GM18507 (cell line): ENCODE measurements around the gene SLC2A5.
"Not testable (repeated sequence)": the region's sequence is repeated elsewhere in the genome, so short reads cannot be mapped to it uniquely, and the experiment has no call there.

ENCODE experiments used
- DNase-seq: peaks from one replicate; pipeline ENCODE4 v3.0.0; 2011; ENCODE audit warnings: low read depth; ENCODE audit not compliant: insufficient read length; ENCODE audit errors: extremely low spot score
- FAIRE-seq: peaks from 2 replicates; lab custom pipeline; 2011; peaks lifted over from hg19 to GRCh38; lab: Jason Lieb, UNC

Gene SLC2A5

DNA sequence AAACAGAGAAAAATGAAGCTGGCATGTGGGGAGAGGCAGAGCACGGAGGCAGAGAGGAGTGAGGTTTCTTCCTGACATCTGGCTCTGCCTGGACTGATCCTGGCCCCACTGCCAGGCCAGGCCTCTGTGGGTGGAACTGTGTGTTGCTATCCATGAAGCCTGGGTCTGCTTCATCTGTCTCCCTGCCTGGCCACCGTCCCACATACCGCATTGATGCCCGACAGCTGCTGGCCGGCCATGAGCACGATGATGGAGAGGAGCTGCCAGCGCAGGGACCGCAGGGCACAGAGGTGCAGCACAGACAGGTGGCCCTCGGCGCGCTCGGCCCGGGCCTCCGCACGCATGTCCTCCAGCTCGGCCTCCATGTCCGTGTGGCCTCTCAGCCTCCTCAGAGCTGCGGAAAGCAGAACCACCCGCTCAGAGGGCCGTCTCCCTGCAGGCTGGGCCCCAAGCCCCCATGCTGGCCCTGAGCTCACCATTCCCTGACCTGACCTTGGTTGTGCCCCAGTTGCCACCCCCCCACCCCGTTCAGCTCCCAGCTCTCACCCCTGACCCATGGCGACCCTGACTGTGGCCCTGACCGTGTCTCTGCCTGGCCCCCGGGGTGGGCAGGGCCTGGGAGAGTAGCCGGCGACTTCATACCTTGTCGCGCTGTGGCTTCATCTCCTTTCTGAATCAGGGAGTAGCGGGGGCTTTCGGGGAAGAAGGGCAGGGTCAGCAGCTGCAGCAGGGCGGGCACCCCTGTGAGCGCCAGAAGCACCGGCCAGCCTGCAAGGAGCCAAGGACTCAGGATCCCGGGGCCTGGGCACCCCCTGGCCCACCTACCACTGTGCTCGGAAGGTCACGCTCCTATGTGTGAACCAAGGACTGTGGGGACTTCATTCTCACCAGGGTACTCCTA, 54.7 kb downstream of the SLC2A5 start:
- DNase-seq (no peak), FAIRE-seq (no peak)

DNA sequence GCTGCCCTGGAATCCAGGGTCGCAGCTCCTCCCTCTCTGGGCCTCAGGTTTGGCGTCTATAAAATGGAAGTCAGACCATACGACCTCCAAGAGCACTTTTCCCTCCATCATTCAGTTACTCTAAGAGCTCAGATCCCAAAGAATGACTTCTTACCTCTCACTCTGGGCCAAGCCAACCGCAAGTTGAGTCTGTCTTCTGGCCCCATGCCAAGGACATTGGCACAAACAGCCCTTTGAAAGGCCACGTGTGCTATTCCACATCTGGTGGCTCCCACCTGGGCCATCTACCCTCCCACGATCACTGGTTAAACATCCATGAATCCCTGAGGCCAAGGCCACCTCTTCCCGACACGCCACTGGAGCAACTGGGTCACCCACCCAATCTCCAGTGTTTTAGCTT, 55.6 kb downstream of the SLC2A5 start:
- FAIRE-seq: no peak
- no peak for DNase-seq

- FAIRE-seq (peak; percentile 62), DNase-seq (no peak)
Measured at GRCh38 chr1:9010781-9011323, 58.6 kb downstream of the SLC2A5 start.

DNA sequence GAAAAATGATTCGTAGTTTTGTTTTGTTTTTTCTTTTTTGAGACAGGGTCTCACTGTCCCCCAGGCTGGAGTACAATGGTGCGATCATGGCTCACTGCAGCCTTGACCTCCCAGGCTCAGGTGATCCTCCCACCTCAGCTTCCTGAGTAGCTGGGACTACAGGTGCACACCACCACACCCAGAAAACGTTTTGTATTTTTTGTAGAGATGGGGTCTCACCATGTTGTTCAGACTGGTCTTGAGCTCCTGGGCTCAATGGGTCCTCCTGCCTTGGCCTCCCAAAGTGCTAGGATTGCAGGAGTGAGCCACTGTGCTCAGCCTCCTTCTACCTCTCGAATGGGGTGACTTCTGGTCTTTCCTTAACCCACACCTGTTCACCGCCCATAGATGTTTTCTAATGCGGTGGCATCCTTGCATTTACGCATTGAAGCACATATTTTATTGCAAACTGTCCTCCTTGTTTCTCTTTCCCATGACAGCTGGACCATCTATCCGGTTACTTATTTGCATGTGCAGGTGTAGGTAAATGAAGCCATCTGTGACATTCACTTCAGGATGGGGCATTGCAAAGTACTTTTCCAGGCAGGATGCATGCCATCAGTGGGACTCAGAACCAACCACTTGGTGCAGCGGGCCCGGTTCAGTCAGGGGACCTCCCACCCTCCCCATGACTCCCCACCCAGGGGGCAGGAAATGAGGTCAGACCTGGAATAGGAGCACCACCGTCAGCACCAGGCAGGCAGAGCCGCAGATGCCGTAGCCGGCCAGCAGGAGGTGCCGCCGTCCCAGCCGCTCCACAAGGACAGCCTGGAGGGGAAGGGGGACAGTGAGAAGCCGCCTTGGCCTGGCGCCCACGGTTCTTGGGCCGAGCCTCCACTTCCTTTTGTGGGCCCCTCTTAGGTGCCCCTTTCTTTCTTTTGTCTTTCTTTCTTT, 59.7 kb downstream of the SLC2A5 start:
- peak; percentile 41 for FAIRE-seq

GRCh38 chr1:9008236-9008635, 61.2 kb downstream of the SLC2A5 start:
- no peak for FAIRE-seq
- DNase-seq: no peak

More for the DNA sequence above, 59.7 kb downstream of the SLC2A5 start:
- DNase-seq: peak; percentile 46

DNA sequence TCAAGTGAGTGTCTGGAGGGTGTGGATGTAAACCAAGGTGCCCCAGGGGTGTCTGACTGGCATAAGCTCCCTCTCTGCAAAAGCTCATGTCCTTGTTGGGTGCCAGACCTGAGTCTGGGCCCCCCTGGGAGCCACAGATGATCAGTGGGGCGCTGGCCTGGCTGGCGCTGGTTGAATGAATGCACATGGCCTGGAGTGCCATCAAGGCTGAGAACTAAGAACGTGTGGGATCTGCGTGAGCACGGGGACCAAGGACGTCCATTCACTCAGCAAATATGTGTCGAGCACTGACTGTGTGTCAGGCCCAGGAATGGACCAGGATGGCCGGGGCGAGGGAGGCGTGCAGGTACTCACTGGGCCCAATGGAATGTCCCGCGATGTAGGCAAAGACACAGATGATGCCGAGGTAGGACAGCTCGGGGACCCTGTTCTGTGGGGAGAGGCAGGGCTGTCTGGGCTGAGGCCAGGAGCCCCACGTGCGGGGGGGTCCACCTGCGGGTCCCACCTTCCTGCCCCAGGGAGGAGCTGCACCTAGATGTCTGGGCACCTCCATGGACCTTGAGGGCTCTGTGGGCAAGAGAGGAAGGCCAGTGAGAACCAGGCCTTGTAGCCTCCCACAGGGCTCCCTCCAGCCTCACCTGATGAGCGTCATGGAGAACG, 62.3 kb downstream of the SLC2A5 start:
- no peak for DNase-seq
- no peak for FAIRE-seq

DNA sequence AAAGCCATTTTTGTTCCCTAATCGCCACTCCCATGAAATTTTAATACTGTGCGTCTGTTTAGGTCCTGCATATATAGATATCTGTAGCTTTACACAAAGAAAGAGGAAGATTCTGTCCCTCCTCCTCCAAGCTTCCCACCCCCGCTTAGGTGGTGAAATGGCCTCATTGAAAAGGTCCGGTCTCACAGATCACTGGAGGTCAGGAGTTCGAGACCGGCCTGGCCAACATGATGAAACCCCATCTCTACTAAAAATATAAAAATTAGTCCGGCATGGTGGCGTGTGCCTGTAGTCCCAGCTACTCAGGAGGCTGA, 64.1 kb downstream of the SLC2A5 start:
- DNase-seq (no peak), FAIRE-seq (no peak)

DNA sequence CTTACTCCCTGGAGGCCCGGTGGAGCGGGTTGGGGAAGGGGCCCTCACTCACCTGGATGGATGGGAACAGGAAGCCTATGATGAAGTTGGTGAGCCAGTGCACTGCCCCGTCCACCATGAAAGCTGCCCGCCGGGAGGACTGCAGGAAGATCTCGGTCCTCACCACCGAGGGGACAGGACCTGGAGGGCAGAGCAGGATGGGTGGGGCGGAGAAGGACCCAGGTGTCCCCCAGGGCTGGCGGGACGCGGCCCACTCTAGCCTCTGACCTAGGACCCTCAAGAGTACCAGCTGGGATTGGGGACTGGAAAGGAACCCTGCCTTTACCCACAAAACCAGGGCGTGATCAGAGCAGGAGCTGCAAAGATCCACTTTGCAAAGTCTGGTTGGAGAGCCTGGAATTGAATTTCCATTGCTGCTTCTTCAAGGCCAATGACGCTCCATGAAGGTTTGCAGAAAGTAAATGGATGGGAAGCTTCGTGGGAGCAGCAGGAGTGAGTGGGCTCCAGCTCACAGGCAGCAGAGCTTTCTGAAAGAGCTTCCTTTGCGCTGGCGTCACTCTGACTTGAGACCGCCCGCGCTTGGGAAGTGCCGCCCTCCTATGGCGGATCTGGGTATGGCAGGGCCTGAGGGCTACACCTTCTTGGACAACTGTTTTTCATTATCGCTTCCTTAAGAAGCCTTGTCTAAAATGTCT, 64.6 kb downstream of the SLC2A5 start:
- FAIRE-seq (peak; percentile 24), DNase-seq (peak; percentile 72)

DNA sequence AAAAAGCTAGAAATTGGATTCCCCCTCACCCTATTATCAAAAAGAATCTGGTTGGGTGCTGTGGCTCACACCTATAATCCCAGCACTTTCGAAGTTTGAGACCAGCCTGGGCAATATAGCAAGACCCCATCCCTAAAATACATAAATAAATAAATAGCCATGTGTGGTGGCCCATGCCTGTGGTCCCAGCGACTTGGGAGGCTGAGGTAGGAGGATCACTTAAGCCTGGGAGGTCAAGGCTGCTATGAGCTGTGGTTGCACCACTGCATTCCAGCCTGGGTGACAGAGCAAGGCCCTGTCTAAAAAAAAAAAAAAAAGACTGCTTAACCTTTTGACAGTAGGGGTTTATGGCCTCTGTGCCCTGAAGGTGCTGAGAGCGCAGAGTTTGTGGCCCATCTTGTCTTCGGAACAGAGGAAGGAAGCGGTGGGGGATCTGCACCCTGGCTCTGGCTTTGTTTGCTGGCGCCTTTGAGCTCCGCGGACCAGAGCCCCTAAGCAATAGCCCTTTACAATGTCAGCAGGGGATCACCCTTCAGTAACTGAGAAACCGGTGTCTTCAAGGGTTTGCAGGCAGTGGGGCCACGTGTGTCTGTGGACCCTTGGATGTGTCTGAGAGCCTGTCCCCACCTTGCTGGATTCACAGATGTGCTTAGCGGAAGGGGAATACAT, 65.3 kb downstream of the SLC2A5 start:
- FAIRE-seq (no peak), DNase-seq (no peak)

GRCh38 chr1:9002215-9002560, 67.2 kb downstream of the SLC2A5 start:
- FAIRE-seq, DNase-seq: not testable (repeated sequence)

GRCh38 chr1:9001534-9002214, 67.8 kb downstream of the SLC2A5 start:
- DNase-seq, FAIRE-seq: not testable (repeated sequence)

DNA sequence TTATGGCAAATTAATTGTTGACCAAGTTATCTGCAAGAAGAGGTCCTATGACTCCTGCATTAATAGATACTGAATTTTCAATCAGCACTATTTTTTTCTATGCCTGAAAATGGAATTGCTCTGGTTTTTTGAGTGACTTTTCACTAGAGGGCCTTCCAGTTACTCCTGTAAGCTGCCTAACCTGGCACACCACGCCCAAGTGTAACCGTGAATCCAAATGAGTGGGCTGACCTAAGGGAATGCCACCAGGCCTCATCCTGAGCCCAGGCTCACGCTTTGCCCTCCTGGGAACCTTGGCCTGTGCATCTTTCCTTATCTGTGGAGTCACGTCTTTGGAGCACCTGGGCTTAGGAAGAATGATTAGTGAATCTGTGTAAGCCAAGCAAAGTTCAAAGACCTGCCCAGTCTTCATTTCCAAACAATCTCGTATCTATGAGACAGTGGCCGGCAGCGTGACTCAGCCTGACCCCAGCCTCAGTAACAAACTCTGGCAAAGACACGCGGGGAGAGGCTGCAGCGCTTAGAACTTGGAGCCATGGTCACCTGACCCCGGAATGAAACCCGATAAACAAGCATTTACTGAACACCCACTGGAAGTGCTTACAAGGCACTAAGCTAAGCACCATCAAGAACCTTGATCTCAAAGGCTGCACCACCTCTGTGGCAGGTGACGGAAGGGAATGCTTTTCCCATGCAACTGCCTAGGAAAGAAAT, 75.3 kb downstream of the SLC2A5 start:
- not testable (repeated sequence) for FAIRE-seq, DNase-seq

DNA sequence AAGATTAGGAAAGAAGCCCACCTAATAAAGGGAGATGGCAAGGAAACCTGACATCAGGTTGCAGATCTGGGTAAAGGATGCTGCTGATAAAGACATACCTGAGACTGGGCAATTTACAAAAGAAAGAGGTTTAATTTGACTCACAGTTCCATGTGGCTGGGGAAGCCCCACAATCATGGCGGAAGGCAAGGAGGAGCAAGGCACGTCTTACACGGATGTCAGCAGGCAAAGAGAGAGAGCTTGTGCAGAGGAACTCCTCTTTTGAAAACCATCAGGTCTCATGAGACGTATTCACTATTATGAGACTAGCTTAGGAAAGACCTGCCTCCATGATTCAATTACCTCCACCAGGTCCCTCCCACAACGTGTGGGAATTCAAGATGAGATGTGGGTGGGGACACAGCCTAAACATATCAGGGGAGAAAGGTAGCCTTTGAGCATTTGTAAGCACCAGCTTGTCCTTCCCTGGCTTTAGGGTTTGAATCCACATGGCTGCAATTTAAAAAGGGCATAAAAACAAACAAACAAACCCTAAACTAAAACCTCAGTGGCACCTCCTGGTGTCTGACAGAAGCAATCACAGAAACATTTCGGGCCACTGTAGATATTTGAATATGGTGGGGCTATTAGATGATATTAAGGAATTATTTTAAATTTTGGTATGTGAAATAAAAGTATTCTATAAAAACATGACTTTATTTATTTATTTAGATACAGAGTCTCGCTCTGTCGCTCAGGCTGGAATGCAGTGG, 76.3 kb downstream of the SLC2A5 start:
- DNase-seq: no peak
- FAIRE-seq: no peak

GRCh38 chr1:8989821-8990220, 79.6 kb downstream of the SLC2A5 start:
- DNase-seq (no peak), FAIRE-seq (no peak)

GRCh38 chr1:8989061-8989460, 80.4 kb downstream of the SLC2A5 start:
- DNase-seq (no peak), FAIRE-seq (no peak)

- FAIRE-seq (no peak), DNase-seq (no peak)
Measured at GRCh38 chr1:8988618-8988967, 80.8 kb downstream of the SLC2A5 start.
